NCI-H128 (cell line): ENCODE data around the gene SWT1.
"Not testable (repeated sequence)": the region's sequence is repeated elsewhere in the genome, so short reads cannot be mapped to it uniquely, and the experiment has no call there.

Experiments used
- DNase-seq: peaks from one replicate; lab custom pipeline; 2025; ENCODE audit not compliant: unreplicated experiment; lab: John Stamatoyannopoulos, UW

Gene SWT1

GRCh38 chr1:185170291-185170848 lies 13.4 kb downstream of the SWT1 start:
- peak; percentile 70 for DNase-seq

- DNase-seq: no peak
Measured at GRCh38 chr1:185193756-185194155, 36.8 kb downstream of the SWT1 start.

- not testable (repeated sequence) for DNase-seq
Measured at GRCh38 chr1:185198712-185199111, 41.7 kb downstream of the SWT1 start.

GRCh38 chr1:185200889-185201288 lies 43.9 kb downstream of the SWT1 start:
- DNase-seq: no peak

- no peak for DNase-seq
Measured at GRCh38 chr1:185207170-185207569, 50.2 kb downstream of the SWT1 start.

- DNase-seq: no peak
Measured at GRCh38 chr1:185207980-185208602, 51.1 kb downstream of the SWT1 start.

- DNase-seq: no peak
Measured at GRCh38 chr1:185208626-185209180, 51.7 kb downstream of the SWT1 start.

- not testable (repeated sequence) for DNase-seq
Measured at GRCh38 chr1:185209357-185209756, 52.4 kb downstream of the SWT1 start.

- DNase-seq: no peak
Measured at GRCh38 chr1:185213091-185213490, 56.1 kb downstream of the SWT1 start.

- DNase-seq: no peak
Measured at GRCh38 chr1:185215911-185216310, 58.9 kb downstream of the SWT1 start.

GRCh38 chr1:185224132-185224531 lies 67.2 kb downstream of the SWT1 start:
- no peak for DNase-seq

GRCh38 chr1:185227161-185227560 lies 70.2 kb downstream of the SWT1 start:
- no peak for DNase-seq

GRCh38 chr1:185228979-185229378 lies 72.0 kb downstream of the SWT1 start:
- DNase-seq: no peak

GRCh38 chr1:185229981-185230380 lies 73.0 kb downstream of the SWT1 start:
- no peak for DNase-seq

GRCh38 chr1:185232874-185233273 lies 75.9 kb downstream of the SWT1 start:
- DNase-seq: no peak

- DNase-seq: not testable (repeated sequence)
Measured at GRCh38 chr1:185234183-185234582, 77.2 kb downstream of the SWT1 start.

- DNase-seq: not testable (repeated sequence)
Measured at GRCh38 chr1:185237176-185237575, 80.2 kb downstream of the SWT1 start.

GRCh38 chr1:185237661-185238060 lies 80.7 kb downstream of the SWT1 start:
- DNase-seq: no peak

- DNase-seq: no peak
Measured at GRCh38 chr1:185238447-185238846, 81.5 kb downstream of the SWT1 start.

GRCh38 chr1:185239861-185240260 lies 82.9 kb downstream of the SWT1 start:
- DNase-seq: no peak

- DNase-seq: no peak
Measured at GRCh38 chr1:185241127-185241526, 84.2 kb downstream of the SWT1 start.

GRCh38 chr1:185244015-185244747 lies 87.2 kb downstream of the SWT1 start:
- DNase-seq: no peak
